GM23338 (cell line): ENCODE data around the gene PUM1. TPM values are rescaled to one million over a fixed set of nuclear protein-coding genes. Genes with fewer than 3 reads are reported as not detected.

ENCODE experiments used
- ATAC-seq: fragments of 200-7000 bp; cut with Tn5 transposase; 3 replicates; pipeline ENCODE4 v1.9.1; 2020
- DNase-seq: peaks from one replicate; pipeline ENCODE4 v3.0.0-alpha.2; 2015; ENCODE audit warnings: low spot score
- H2AFZ ChIP-seq: fragments of 200-600 bp; sonication (generic); 2 replicates; pipeline ENCODE4 v1.8.0; 2016; ENCODE audit warnings: antibody characterized with exemption, mild to moderate bottlenecking, moderate library complexity
- H3F3A ChIP-seq: fragments of 200-600 bp; sonication (generic); replicated peaks from 2 replicates; pipeline ENCODE4 v1.8.0; 2017; ENCODE audit warnings: antibody characterized with exemption, mixed run types, low read depth
- H3K27ac ChIP-seq: fragments of 200-600 bp; sonication (generic); 2 replicates; pipeline ENCODE4 v1.6.1; 2016; ENCODE audit warnings: low read depth
- H3K27me3 ChIP-seq: fragments of 200-600 bp; sonication (generic); 2 replicates; pipeline ENCODE4 v1.8.0; 2016; ENCODE audit warnings: mild to moderate bottlenecking, mixed run types, moderate library complexity; ENCODE audit not compliant: insufficient read depth
- H3K36me3 ChIP-seq: fragments of 200-600 bp; sonication (generic); 2 replicates; pipeline ENCODE4 v1.8.0; 2016; ENCODE audit warnings: mild to moderate bottlenecking; ENCODE audit not compliant: insufficient read depth
- H3K4me1 ChIP-seq: fragments of 200-600 bp; sonication (generic); 2 replicates; pipeline ENCODE4 v1.8.0; 2016; ENCODE audit warnings: mild to moderate bottlenecking, moderate library complexity; ENCODE audit not compliant: insufficient read depth
- H3K4me2 ChIP-seq: fragments of 200-600 bp; sonication (generic); 2 replicates; pipeline ENCODE4 v1.7.1; 2017; ENCODE audit warnings: mixed run types
- H3K4me3 ChIP-seq: fragments of 200-600 bp; sonication (generic); 2 replicates; pipeline ENCODE4 v1.6.1; 2016; ENCODE audit warnings: mixed run types
- H3K79me2 ChIP-seq: fragments of 200-600 bp; sonication (generic); replicated peaks from 2 replicates; pipeline ENCODE4 v1.8.0; 2017; ENCODE audit warnings: mild to moderate bottlenecking; ENCODE audit not compliant: insufficient read depth
- H3K9me2 ChIP-seq: fragments of 200-600 bp; sonication (generic); 2 replicates; pipeline ENCODE4 v1.8.0; 2017; ENCODE audit not compliant: insufficient read depth
- H4K20me1 ChIP-seq: fragments of 200-600 bp; sonication (generic); replicated peaks from 2 replicates; pipeline ENCODE4 v1.8.0; 2017; ENCODE audit warnings: mild to moderate bottlenecking; ENCODE audit not compliant: insufficient read depth
- H3K27ac Mint-ChIP-seq: 2 replicates; pipeline ENCODE4 v1.8.0; 2020; ENCODE audit warnings: inconsistent platforms, mild to moderate bottlenecking, moderate library complexity, mixed read lengths
- H3K27me3 Mint-ChIP-seq: 3 replicates; pipeline ENCODE4 v1.8.0; 2022; ENCODE audit warnings: low read depth, mild to moderate bottlenecking, moderate library complexity, mixed read lengths, inconsistent platforms; ENCODE audit not compliant: insufficient read depth, poor library complexity
- H3K36me3 Mint-ChIP-seq: 3 replicates; pipeline ENCODE4 v1.8.0; 2021; ENCODE audit warnings: low read depth, mild to moderate bottlenecking, inconsistent platforms, moderate library complexity, mixed read lengths
- H3K4me1 Mint-ChIP-seq: 3 replicates; pipeline ENCODE4 v1.8.0; 2020; ENCODE audit warnings: mild to moderate bottlenecking, inconsistent platforms, mixed read lengths
- H3K4me3 Mint-ChIP-seq: 3 replicates; pipeline ENCODE4 v1.8.0; 2021; ENCODE audit warnings: moderate library complexity, mild to moderate bottlenecking, inconsistent platforms, mixed read lengths
- H3K9me3 Mint-ChIP-seq: 3 replicates; pipeline ENCODE4 v1.8.0; 2020; ENCODE audit warnings: moderate library complexity, mild to moderate bottlenecking, inconsistent platforms, mixed read lengths
- EZH2 ChIP-seq: fragments of 200-600 bp; sonication (generic); IDR thresholded peaks from one replicate; pipeline ENCODE4 v1.8.0; 2017; ENCODE audit warnings: antibody characterized with exemption, mild to moderate bottlenecking, low read depth; ENCODE audit not compliant: unreplicated experiment
- JUNB ChIP-seq: IDR thresholded peaks from one replicate; pipeline ENCODE4 v1.6.1; 2016; ENCODE audit warnings: antibody characterized with exemption; ENCODE audit not compliant: unreplicated experiment
- POLR2AphosphoS5 ChIP-seq: IDR thresholded peaks from 2 replicates; pipeline ENCODE4 v1.6.1; 2016; ENCODE audit warnings: antibody characterized with exemption, low read depth
- polyA plus RNA-seq: library from polyadenylated mRNA; unstranded; fragments of >200 nt; fragmentation: Nextera tagmentation; extraction: Ambion mirVana; gene quantifications from 2 replicates; pipeline ENCODE4 v1.2.1, GENCODE V29; 2016
- total RNA-seq: library from RNA; depleted of rRNA; stranded (reverse); fragments of >200 nt; shearing (Covaris generic); gene quantifications from 2 replicates; pipeline ENCODE4 v1.2.3, GENCODE V29; 2014
- TF ChIP-seq, protein P1 (sequence below): IDR thresholded peaks from 2 replicates; pipeline ENCODE4 v1.6.1; 2016; ENCODE audit warnings: antibody characterized with exemption
- TF ChIP-seq, protein P2 (sequence below): IDR thresholded peaks from one replicate; pipeline ENCODE4 v1.6.1; 2018; ENCODE audit warnings: antibody characterized with exemption; ENCODE audit not compliant: unreplicated experiment

Gene PUM1
- total and polyA plus RNA-seq, 2 experiments from 2014 or later, result 44.4 to 117 TPM

DNA sequence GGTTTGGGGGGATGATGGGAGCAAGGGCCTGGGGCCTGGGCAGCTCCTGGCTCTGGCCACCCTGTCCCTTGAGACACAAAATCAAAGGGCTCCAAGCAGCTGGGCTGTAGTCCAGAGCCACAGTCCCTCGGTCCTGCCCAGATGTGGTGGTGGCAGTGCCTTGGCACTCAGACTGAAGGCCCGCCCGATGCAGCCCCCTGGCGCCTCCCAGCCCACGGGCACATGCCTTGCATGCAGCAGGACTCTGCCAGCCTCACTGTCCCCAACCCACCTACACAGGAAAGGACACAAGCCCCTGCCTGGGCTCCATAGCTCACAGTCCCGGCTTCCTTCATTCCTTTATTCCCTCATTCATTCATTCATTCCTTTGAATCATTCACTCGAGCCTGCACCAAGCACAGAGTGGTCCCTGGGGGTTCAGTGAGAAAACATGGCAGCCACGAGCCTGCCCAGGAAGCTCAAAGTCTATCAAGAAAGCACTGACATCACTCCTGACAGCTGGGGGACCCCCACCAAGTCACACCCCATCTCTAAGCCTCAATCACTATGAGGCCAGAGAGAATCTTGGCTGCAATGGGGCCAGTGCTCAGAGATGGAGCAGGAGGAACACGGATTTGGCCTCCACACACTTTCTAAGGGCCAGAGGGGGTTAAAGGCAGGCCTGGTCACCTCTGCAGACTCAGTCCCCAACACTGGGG is 162.8 kb downstream of the PUM1 start:
- Histone ChIP-seq H3K79me2 (peaks cover 3% of the 10 kb centered on the region), H3K27ac (peak overlapping the region; percentile 59; the same call in 1 of the 2 replicates), H3K9me2 (no peaks in the 10 kb centered on the region), H3K4me1 (peaks cover 32% of the 10 kb centered on the region), H3K4me3 (no peak overlapping the region), H2AFZ (no peak overlapping the region), H3F3A (peaks cover 11% of the 10 kb centered on the region; the same call in 1 of the 2 replicates), H3K27me3 (peaks cover 8% of the 10 kb centered on the region; the same call in 1 of the 2 replicates), H3K4me2 (peak overlapping the region; percentile 65; the same call in 1 of the 2 replicates), H3K36me3 (no peaks in the 10 kb centered on the region), H4K20me1 (peaks cover 4% of the 10 kb centered on the region; the same call in 1 of the 2 replicates)
- no peaks in the 10 kb centered on the region; the same call in 2 of the 3 replicates for H3K36me3 Mint-ChIP-seq
- ATAC-seq (no peak), DNase-seq (no peak)
- peaks cover 50% of the 10 kb centered on the region for H3K4me1 Mint-ChIP-seq
- TF ChIP-seq POLR2AphosphoS5, result no peak
- H3K27me3 Mint-ChIP-seq, result peaks cover 13% of the 10 kb centered on the region
- no peaks in the 10 kb centered on the region for H3K9me3 Mint-ChIP-seq
- 0 out of 2 replicates have a peak overlapping the region, but pooled peaks have one; percentile 34 for H3K27ac Mint-ChIP-seq
- no peak overlapping the region for H3K4me3 Mint-ChIP-seq

DNA sequence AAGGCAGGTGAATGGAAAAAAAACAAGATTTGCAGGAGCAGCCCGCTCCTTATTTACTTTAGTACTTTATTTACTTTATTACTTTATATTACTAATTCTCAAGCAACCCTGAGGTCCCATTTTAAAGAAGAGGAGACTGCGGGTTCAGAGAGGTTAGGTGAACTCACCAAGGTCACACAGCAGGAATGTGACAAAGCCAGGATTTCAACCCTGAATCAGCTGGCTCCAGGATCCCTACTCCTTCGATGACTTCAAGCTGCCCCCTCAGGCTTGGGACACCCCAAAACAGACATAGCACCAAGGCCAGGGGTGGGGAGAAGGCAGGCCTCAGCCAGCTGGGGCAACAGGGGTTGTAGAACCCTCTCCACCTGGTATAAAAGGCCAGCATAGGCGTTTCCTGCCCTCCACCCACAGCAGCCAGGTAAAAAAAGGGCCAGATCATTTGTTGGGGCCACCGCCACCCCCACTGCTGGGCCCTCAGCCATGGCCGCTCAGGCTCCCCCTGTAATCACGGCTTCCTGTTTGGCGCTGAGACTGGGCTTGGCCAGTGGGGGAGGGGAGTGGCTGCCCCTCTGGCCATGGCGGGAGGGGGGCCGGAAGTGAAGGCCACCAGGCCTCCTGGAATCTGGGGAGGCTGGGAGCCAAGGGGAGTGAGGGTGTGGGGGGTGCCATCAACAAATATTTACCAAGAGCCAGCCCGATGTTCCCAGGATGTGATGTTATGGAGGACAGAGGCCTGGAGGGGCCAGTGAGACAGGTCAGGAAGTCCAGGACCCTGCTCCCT is 163.5 kb downstream of the PUM1 start:
- ATAC-seq (peak; percentile 7; the same call in 1 of the 3 replicates), DNase-seq (peak; percentile 48)
- Histone ChIP-seq H4K20me1 (peaks cover 4% of the 10 kb centered on the region; the same call in 1 of the 2 replicates), H3K36me3 (no peaks in the 10 kb centered on the region), H3K9me2 (no peaks in the 10 kb centered on the region), H3K27ac (no peak overlapping the region; the same call in 1 of the 2 replicates), H3K79me2 (peaks cover 3% of the 10 kb centered on the region), H3K4me3 (no peak overlapping the region), H3K4me2 (peak overlapping the region; percentile 65), H3K4me1 (peaks cover 32% of the 10 kb centered on the region), H3K27me3 (peaks cover under 1% of the 10 kb centered on the region; the same call in 1 of the 2 replicates), H2AFZ (no peak overlapping the region), H3F3A (peaks cover 11% of the 10 kb centered on the region; the same call in 1 of the 2 replicates)
- Mint-ChIP-seq H3K27ac (peak overlapping the region; percentile 65; the same call in 1 of the 2 replicates), H3K4me1 (peaks cover 43% of the 10 kb centered on the region), H3K27me3 (peaks cover 8% of the 10 kb centered on the region), H3K4me3 (no peak overlapping the region), H3K9me3 (no peaks in the 10 kb centered on the region), H3K36me3 (no peaks in the 10 kb centered on the region)
- TF ChIP-seq EZH2 (no peak), JUNB (no peak)
- TF ChIP-seq, protein P1, sequence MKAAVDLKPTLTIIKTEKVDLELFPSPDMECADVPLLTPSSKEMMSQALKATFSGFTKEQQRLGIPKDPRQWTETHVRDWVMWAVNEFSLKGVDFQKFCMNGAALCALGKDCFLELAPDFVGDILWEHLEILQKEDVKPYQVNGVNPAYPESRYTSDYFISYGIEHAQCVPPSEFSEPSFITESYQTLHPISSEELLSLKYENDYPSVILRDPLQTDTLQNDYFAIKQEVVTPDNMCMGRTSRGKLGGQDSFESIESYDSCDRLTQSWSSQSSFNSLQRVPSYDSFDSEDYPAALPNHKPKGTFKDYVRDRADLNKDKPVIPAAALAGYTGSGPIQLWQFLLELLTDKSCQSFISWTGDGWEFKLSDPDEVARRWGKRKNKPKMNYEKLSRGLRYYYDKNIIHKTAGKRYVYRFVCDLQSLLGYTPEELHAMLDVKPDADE, result peak; percentile 60; the same call in 1 of the 2 replicates
- TF ChIP-seq, protein P2, sequence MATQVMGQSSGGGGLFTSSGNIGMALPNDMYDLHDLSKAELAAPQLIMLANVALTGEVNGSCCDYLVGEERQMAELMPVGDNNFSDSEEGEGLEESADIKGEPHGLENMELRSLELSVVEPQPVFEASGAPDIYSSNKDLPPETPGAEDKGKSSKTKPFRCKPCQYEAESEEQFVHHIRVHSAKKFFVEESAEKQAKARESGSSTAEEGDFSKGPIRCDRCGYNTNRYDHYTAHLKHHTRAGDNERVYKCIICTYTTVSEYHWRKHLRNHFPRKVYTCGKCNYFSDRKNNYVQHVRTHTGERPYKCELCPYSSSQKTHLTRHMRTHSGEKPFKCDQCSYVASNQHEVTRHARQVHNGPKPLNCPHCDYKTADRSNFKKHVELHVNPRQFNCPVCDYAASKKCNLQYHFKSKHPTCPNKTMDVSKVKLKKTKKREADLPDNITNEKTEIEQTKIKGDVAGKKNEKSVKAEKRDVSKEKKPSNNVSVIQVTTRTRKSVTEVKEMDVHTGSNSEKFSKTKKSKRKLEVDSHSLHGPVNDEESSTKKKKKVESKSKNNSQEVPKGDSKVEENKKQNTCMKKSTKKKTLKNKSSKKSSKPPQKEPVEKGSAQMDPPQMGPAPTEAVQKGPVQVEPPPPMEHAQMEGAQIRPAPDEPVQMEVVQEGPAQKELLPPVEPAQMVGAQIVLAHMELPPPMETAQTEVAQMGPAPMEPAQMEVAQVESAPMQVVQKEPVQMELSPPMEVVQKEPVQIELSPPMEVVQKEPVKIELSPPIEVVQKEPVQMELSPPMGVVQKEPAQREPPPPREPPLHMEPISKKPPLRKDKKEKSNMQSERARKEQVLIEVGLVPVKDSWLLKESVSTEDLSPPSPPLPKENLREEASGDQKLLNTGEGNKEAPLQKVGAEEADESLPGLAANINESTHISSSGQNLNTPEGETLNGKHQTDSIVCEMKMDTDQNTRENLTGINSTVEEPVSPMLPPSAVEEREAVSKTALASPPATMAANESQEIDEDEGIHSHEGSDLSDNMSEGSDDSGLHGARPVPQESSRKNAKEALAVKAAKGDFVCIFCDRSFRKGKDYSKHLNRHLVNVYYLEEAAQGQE, result no peak
